Central memory CD8-positive, alpha-beta T cell (primary cell): Measurements from ENCODE around the gene NSUN6.
"Not testable (repeated sequence)": the region's sequence is repeated elsewhere in the genome, so short reads cannot be mapped to it uniquely, and the experiment has no call there.

Experiments used
- ATAC-seq: fragments of 150-1000 bp; cut with Tn5 transposase; replicated peaks from 2 replicates; pipeline ENCODE4 v1.10.0; 2022; ENCODE audit warnings: mild to moderate bottlenecking, moderate FRiP score, moderate number of reproducible peaks; ENCODE audit not compliant: poor library complexity, severe bottlenecking; ENCODE audit errors: extremely low read depth
- DNase-seq, 2 donors: peaks; one replicate each; pipeline ENCODE4 v3.0.0; 2021; ENCODE audit warnings: low spot score in 2 of 2
- H3K27ac Mint-ChIP-seq: one replicate; pipeline ENCODE4 v1.8.0; 2022; ENCODE audit warnings: low read depth, mild to moderate bottlenecking, moderate library complexity, mixed read lengths
- H3K27me3 Mint-ChIP-seq: one replicate; pipeline ENCODE4 v1.8.0; 2022; ENCODE audit warnings: mixed read lengths
- H3K36me3 Mint-ChIP-seq: one replicate; pipeline ENCODE4 v1.8.0; 2022; ENCODE audit warnings: mild to moderate bottlenecking, moderate library complexity, mixed read lengths; ENCODE audit not compliant: insufficient read depth
- H3K4me1 Mint-ChIP-seq: one replicate; pipeline ENCODE4 v1.8.0; 2022; ENCODE audit warnings: mixed read lengths
- H3K4me3 Mint-ChIP-seq: one replicate; pipeline ENCODE4 v1.8.0; 2022; ENCODE audit warnings: mild to moderate bottlenecking, moderate library complexity, mixed read lengths
- H3K9me3 Mint-ChIP-seq: one replicate; pipeline ENCODE4 v1.8.0; 2022; ENCODE audit warnings: mixed read lengths

The NSUN6 gene

DNA sequence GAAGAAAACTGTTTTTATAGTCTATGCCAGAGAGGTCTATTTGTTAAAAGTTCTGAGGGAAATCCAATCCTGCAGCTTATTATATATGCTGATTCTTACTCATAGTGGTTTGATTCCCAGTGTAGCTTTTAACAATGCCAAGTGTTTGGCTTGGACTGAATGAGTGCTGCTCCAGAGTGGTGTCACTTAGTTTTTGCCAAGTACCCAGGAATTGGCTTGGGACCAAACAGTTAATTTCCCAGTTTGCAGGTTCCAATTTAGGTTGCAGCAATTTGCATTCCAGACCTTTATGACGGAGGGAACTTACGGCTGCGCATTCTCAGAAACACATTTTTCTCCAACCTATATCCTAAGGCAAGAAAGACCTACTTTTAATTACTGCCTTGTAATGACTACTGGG, 32.4 kb downstream of the NSUN6 start:
- DNase-seq (no peak), ATAC-seq (no peak)
- no peak overlapping the region for H3K4me3 Mint-ChIP-seq
- H3K27me3 Mint-ChIP-seq = no peaks in the 10 kb centered on the region
- H3K9me3 Mint-ChIP-seq = no peaks in the 10 kb centered on the region
- no peaks in the 10 kb centered on the region for H3K4me1 Mint-ChIP-seq
- H3K27ac Mint-ChIP-seq = no peak overlapping the region
- peaks cover 12% of the 10 kb centered on the region for H3K36me3 Mint-ChIP-seq

GRCh38 chr10:18616337-18616736, 35.0 kb downstream of the NSUN6 start:
- ATAC-seq (no peak), DNase-seq (no peak)
- no peaks in the 10 kb centered on the region for H3K9me3 Mint-ChIP-seq
- H3K4me3 Mint-ChIP-seq = no peak overlapping the region
- H3K27me3 Mint-ChIP-seq = no peaks in the 10 kb centered on the region
- H3K4me1 Mint-ChIP-seq = no peaks in the 10 kb centered on the region
- peaks cover 16% of the 10 kb centered on the region for H3K36me3 Mint-ChIP-seq
- no peak overlapping the region for H3K27ac Mint-ChIP-seq

GRCh38 chr10:18615618-18616017, 35.8 kb downstream of the NSUN6 start:
- Mint-ChIP-seq H3K4me3 (no peak overlapping the region), H3K27ac (no peak overlapping the region), H3K36me3 (peaks cover 15% of the 10 kb centered on the region), H3K27me3 (no peaks in the 10 kb centered on the region), H3K9me3 (no peaks in the 10 kb centered on the region), H3K4me1 (no peaks in the 10 kb centered on the region)
- ATAC-seq (no peak), DNase-seq (no peak)

DNA sequence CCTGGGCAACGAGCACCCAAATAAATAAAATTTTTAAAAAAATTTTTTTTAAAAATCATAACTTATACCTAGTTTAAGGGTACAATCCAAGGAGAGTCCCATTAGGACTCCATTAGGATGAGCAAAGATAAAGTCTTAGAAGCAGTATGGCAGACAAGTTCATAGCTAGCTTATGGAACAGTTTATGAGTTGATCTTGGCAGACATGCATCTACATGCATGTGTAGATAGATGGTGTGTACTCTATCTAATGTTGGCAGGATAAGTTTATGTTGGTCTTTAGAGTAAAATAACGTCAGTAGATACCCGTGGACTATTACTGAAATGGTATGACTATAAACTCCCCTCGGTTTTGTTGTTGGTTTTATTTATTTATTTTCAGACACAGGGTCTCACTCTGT, 40.2 kb downstream of the NSUN6 start:
- no peaks in the 10 kb centered on the region for H3K4me1 Mint-ChIP-seq
- H3K27ac Mint-ChIP-seq = no peak overlapping the region
- no peaks in the 10 kb centered on the region for H3K27me3 Mint-ChIP-seq
- peaks cover 20% of the 10 kb centered on the region for H3K36me3 Mint-ChIP-seq
- ATAC-seq (no peak), DNase-seq (no peak)
- no peaks in the 10 kb centered on the region for H3K9me3 Mint-ChIP-seq
- H3K4me3 Mint-ChIP-seq = no peak overlapping the region

DNA sequence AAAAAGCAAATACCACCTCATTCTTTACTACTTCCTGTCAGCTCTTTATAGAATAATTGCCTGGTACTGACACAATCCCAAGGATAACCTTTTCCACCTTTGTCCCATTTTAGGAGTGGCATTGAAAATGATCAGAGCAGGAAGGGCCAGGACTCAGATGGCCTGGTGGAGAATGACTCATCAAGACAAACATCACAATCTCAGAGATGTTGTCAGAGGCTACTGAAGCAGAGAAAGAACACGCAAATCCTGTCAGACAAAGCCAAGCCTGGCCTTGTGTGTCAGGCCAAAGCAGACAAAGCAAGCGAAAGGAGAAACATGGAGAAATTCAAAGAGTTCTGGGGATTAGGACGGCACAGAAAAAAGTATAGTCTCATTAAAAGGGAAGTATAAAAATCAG, 40.9 kb downstream of the NSUN6 start:
- Mint-ChIP-seq H3K4me1 (no peaks in the 10 kb centered on the region), H3K27me3 (no peaks in the 10 kb centered on the region), H3K4me3 (no peak overlapping the region), H3K9me3 (no peaks in the 10 kb centered on the region), H3K36me3 (peaks cover 20% of the 10 kb centered on the region), H3K27ac (no peak overlapping the region)
- no peak for ATAC-seq
- no peak for DNase-seq

GRCh38 chr10:18608596-18608995, 42.8 kb downstream of the NSUN6 start:
- ATAC-seq (no peak), DNase-seq (no peak)
- Mint-ChIP-seq H3K27ac (peak overlapping the region; percentile 32), H3K9me3 (no peaks in the 10 kb centered on the region), H3K27me3 (no peaks in the 10 kb centered on the region), H3K36me3 (peaks cover 17% of the 10 kb centered on the region), H3K4me3 (no peak overlapping the region), H3K4me1 (no peaks in the 10 kb centered on the region)

DNA sequence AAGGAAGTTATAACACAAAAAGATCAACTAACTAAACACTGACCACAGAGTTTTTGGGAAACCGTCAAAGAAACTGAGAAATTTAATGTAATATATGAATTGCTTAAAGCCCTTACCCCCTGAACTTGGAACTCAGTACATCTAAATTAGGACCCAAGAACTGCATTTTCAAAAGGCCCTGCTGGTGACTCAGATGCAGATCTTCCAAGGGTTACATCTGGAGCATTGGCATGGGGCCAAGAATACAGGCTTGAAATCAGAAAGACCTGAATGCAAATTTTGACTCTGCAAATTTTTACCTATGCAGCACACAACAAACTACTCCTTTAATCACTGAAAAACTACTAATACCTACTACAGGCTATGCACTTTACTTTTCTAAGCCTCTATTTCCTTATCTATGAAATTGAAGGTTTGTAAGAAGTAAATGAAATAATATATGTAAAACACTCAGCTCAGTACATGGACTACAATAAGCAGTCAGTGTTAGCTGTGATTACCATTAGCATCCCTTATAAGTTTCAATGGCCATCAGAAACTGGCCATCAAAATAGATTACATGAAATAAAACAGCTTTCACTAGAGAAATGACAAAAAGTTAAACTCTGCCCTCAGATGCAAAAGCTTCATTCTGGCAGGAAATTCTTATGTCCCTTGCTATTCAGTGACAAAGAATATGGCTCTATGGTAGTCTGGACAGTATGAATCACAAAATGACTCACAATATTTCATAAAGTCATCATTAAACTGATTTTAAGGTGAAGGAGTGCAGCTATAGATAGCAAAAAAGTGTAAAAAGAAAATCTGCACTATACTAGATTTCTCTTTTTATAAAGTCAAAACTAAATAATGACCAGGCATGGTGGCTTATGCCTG, 43.6 kb downstream of the NSUN6 start:
- ATAC-seq (no peak), DNase-seq (no peak)
- Mint-ChIP-seq H3K36me3 (peaks cover 14% of the 10 kb centered on the region), H3K4me1 (no peaks in the 10 kb centered on the region), H3K9me3 (no peaks in the 10 kb centered on the region), H3K4me3 (no peak overlapping the region), H3K27ac (no peak overlapping the region), H3K27me3 (no peaks in the 10 kb centered on the region)

DNA sequence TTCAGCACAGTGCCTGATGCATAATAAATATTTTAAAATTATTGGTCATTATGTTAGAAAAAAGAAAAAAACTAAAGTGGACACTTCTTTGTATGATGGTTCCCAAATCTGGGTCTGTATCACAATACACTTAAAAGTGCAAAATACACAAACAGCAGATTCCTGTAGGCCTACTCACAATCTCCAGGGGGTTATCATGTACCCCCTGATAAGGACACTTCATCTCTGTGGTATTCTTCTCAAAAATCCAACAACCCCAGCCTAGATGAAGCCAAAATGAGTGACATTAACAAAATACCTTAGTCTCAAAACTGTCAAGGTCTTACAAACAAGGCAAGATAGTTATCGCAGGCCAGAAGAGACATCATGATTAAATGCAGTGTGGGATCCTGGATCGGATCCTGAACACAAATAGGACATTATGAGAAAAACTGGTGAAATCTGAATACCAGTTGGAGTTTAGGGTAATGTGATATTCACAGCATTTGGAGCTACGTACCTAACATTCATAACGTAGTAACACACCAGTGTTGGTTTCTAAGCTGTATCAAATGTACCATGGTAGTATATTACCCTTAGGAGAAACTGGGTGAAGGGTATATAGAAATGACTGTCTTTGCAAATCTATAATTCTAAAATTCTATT, 45.2 kb downstream of the NSUN6 start:
- DNase-seq = no peak
- no peak for ATAC-seq
- no peak overlapping the region for H3K4me3 Mint-ChIP-seq
- H3K9me3 Mint-ChIP-seq = no peaks in the 10 kb centered on the region
- peaks cover 9% of the 10 kb centered on the region for H3K36me3 Mint-ChIP-seq
- no peak overlapping the region for H3K27ac Mint-ChIP-seq
- no peaks in the 10 kb centered on the region for H3K27me3 Mint-ChIP-seq
- H3K4me1 Mint-ChIP-seq = no peaks in the 10 kb centered on the region

GRCh38 chr10:18601321-18601720, 50.1 kb downstream of the NSUN6 start:
- Mint-ChIP-seq H3K27ac (no peak overlapping the region), H3K36me3 (peaks cover 6% of the 10 kb centered on the region), H3K4me1 (no peaks in the 10 kb centered on the region), H3K27me3 (no peaks in the 10 kb centered on the region), H3K4me3 (no peak overlapping the region), H3K9me3 (no peaks in the 10 kb centered on the region)
- ATAC-seq (no peak), DNase-seq (no peak)

DNA sequence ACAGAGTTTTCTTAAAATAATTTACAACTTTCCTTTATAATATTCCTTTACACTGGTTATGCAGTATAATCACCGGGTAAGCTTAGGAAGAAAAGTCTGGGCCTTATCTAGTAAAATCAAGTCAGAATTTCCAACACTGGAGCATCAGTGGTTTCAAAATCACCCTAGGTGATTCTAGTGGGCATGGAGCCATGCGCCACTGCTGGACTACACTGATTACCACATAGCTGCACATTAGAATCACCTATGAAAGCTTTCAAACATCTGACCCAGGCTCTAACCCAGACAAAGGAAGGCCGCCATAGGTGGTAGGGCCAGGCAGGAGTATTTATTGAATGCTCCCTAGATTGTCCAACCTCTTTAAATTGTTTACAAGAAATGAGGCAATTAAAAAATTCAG, 52.0 kb downstream of the NSUN6 start:
- no peaks in the 10 kb centered on the region for H3K4me1 Mint-ChIP-seq
- H3K4me3 Mint-ChIP-seq = no peak overlapping the region
- no peaks in the 10 kb centered on the region for H3K9me3 Mint-ChIP-seq
- DNase-seq (no peak), ATAC-seq (no peak)
- H3K27me3 Mint-ChIP-seq = no peaks in the 10 kb centered on the region
- peaks cover 13% of the 10 kb centered on the region for H3K36me3 Mint-ChIP-seq
- no peak overlapping the region for H3K27ac Mint-ChIP-seq

- Mint-ChIP-seq H3K4me1 (peaks cover 19% of the 10 kb centered on the region), H3K27me3 (no peaks in the 10 kb centered on the region), H3K4me3 (no peak overlapping the region), H3K27ac (no peak overlapping the region), H3K9me3 (peaks cover 7% of the 10 kb centered on the region), H3K36me3 (peaks cover 14% of the 10 kb centered on the region)
- ATAC-seq = no peak
- no peak for DNase-seq
These were observed 56.7 kb downstream of the NSUN6 start for GRCh38 chr10:18594574-18595156.

DNA sequence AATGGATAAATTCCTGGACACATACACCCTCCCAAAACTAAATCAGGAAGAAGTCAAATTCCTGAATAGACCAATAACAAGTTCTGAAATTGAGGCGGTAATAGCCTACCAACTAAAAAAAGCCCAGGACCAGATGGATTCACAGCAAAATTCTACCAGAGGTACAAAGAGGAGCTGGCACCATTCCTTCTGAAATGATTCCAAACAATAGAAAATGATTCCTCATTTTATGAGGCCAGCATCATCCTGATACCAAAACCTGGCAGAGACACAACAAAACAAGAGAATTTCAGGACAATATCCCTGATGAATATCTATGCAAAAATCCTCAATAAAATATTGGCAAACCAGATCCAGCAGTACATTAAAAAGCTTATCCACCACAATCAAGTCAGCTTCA, 60.2 kb downstream of the NSUN6 start:
- DNase-seq, H3K27ac Mint-ChIP-seq, H3K9me3 Mint-ChIP-seq, H3K4me3 Mint-ChIP-seq, H3K27me3 Mint-ChIP-seq, ATAC-seq: not testable (repeated sequence)
- Mint-ChIP-seq H3K4me1 (peaks cover 19% of the 10 kb centered on the region), H3K36me3 (peaks cover 10% of the 10 kb centered on the region)

DNA sequence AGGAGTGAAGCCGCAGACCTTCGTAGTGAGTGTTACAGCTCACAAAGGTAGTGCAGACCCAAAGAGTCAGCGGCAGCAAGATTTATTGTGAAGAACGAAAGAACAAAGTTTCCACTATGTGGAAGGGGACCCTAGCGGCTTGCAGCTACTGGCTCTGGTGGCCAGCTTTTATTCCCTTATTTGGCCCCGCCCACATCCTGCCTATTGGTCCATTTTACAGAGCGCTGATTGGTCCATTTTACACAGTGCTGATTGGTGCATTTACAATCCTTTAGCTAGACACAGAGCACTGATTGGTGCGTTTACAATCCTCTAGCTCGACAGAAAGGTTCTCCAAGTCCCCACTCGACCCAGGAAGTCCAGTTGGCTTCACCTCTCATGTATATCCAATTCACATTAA, 64.8 kb downstream of the NSUN6 start:
- not testable (repeated sequence) for H3K4me3 Mint-ChIP-seq, H3K27me3 Mint-ChIP-seq, H3K36me3 Mint-ChIP-seq, H3K9me3 Mint-ChIP-seq, DNase-seq, H3K27ac Mint-ChIP-seq, ATAC-seq
- peaks cover 30% of the 10 kb centered on the region for H3K4me1 Mint-ChIP-seq
